T-helper 2 cell treated with Interferon-gamma antibody and Interleukin-4, amounts not matched to agents 5 μg/mL and 100 μg/mL, for 36 hours (primary cell): ENCODE results near the gene PRKAR1B.

Experiments used
- DNase-seq: peaks from one replicate; pipeline ENCODE4 v3.0.0; 2021; ENCODE audit warnings: low spot score
- H3K27ac Mint-ChIP-seq: one replicate; pipeline ENCODE4 v1.8.0; 2021; ENCODE audit warnings: mild to moderate bottlenecking, mixed read lengths
- H3K27me3 Mint-ChIP-seq: one replicate; pipeline ENCODE4 v1.8.0; 2021; ENCODE audit warnings: low read depth, mixed read lengths
- H3K36me3 Mint-ChIP-seq: one replicate; pipeline ENCODE4 v1.8.0; 2021; ENCODE audit warnings: low read depth, mixed read lengths
- H3K4me1 Mint-ChIP-seq: one replicate; pipeline ENCODE4 v1.8.0; 2021; ENCODE audit warnings: low read depth, mixed read lengths
- H3K4me3 Mint-ChIP-seq: one replicate; pipeline ENCODE4 v1.8.0; 2022; ENCODE audit warnings: mild to moderate bottlenecking, moderate library complexity, mixed read lengths
- H3K9me3 Mint-ChIP-seq: one replicate; pipeline ENCODE4 v1.8.0; 2021; ENCODE audit warnings: mixed read lengths

Gene PRKAR1B

DNA sequence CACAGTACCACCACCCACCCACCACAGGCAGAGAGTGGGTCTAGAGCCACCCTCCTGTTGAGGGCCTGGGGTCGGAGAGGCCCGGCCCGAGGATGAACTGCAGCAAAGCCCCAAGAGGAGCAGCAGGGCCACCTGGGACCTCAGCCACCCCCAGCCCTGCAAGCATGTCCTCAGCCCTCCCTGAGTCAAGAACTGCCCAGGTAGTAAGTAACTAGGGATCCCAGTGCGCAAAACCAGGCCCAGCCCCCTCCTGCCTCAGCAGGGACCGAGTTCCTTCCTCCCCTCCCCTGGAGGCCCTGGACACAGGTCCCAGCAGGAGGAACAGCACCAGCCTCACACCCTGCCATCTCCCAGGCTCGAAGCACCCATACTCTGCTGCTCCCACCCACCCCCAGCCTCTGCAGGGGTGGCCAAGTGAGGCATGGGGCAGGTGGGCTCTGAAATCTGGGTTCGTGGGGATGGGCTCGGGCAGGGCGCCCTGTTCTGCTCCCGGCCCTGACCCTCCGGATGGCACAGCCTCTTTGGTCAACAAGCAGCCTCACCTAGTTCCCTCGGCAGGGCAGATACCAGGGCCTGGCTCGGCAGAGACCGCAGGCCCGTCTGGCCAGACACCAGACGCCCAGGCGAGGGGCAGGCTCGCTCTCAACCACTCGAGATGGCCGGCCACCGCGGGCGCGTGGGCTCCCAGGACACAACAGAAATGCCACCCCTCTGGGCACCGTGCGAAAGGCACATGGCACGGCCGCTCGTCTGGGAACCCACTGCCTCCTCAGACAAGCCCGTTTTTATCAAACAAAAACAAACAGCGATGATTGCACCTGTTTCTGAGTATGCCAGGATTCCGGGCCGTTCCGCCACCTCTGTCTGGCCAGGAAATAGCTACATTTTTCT, 222.6 kb downstream of the PRKAR1B start:
- H3K4me1 Mint-ChIP-seq = no peaks in the 10 kb centered on the region
- H3K36me3 Mint-ChIP-seq = no peaks in the 10 kb centered on the region
- no peak for DNase-seq
- H3K4me3 Mint-ChIP-seq = no peak overlapping the region
- no peaks in the 10 kb centered on the region for H3K27me3 Mint-ChIP-seq
- no peaks in the 10 kb centered on the region for H3K9me3 Mint-ChIP-seq
- no peak overlapping the region for H3K27ac Mint-ChIP-seq

DNA sequence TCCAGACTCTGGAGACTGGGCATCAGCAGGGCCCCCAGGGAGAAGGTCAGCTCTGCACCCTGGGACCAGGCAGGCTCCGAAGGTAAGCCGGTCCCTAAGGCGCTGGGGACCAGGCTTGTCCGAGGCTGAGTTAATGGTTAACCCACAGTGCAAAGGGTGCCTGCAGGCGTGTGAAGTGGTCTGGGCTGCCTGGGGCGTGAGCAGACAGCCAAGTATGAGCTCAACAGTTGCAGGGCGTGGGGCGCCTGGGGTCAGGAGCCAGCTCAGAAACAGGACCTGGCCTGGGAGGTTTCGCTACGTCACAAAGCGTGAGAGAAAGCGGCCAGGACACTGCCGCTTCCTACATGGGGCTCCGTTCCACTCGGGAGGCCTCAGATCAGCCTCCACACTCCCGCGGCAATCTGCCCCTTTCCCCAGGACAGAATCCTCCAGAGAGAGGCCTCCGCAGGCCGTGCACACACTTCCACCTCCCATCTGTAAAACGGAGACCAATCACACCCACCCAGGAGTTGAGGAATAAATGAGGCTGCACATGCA, 223.4 kb downstream of the PRKAR1B start:
- Mint-ChIP-seq H3K36me3 (no peaks in the 10 kb centered on the region), H3K9me3 (no peaks in the 10 kb centered on the region), H3K27ac (no peak overlapping the region), H3K27me3 (no peaks in the 10 kb centered on the region), H3K4me3 (no peak overlapping the region), H3K4me1 (no peaks in the 10 kb centered on the region)
- no peak for DNase-seq

DNA sequence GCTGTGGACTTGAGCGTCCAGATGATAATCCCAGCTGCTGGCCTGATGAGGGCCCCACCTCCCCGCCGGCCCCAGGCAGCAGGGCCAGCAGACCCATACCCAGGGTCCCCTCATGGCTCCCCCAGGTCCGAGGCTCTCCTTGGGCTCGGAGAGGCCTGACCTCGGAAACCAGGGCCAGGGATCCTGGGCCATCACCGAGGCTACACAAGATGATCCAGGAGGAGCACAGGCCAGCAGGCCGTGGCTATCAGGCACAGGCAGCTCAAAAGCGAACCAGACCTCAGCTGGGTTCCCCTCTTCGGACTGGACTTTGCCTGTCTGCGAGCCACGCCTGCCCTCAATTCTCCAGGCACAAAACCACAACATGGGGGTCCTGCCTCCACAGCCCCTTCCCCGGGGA, 224.8 kb downstream of the PRKAR1B start:
- Mint-ChIP-seq H3K27ac (no peak overlapping the region), H3K4me3 (no peak overlapping the region), H3K4me1 (no peaks in the 10 kb centered on the region), H3K27me3 (no peaks in the 10 kb centered on the region), H3K36me3 (no peaks in the 10 kb centered on the region), H3K9me3 (no peaks in the 10 kb centered on the region)
- DNase-seq = no peak

DNA sequence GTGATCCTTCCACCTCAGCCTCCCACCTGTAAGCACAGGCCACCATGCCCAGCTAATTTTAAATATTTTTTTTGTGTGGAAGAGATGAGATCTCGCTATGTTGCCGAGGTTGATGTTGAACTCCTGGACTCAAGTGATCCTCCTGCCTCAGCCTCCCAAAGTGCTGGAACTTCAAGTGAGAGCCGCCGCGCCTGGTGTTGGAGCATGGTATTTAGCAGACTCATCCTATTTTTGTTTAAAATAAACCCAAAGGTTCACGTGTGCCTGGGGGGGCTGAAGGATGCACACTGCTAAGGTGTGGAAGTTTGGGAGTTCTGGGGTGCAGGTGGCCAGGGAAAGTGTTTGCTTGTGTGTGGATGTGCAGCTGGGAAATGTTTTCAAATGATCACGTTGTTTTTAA, 225.6 kb downstream of the PRKAR1B start:
- H3K27ac Mint-ChIP-seq = no peak overlapping the region
- no peaks in the 10 kb centered on the region for H3K9me3 Mint-ChIP-seq
- H3K36me3 Mint-ChIP-seq = no peaks in the 10 kb centered on the region
- H3K4me3 Mint-ChIP-seq = no peak overlapping the region
- no peaks in the 10 kb centered on the region for H3K4me1 Mint-ChIP-seq
- DNase-seq = no peak
- H3K27me3 Mint-ChIP-seq = no peaks in the 10 kb centered on the region

DNA sequence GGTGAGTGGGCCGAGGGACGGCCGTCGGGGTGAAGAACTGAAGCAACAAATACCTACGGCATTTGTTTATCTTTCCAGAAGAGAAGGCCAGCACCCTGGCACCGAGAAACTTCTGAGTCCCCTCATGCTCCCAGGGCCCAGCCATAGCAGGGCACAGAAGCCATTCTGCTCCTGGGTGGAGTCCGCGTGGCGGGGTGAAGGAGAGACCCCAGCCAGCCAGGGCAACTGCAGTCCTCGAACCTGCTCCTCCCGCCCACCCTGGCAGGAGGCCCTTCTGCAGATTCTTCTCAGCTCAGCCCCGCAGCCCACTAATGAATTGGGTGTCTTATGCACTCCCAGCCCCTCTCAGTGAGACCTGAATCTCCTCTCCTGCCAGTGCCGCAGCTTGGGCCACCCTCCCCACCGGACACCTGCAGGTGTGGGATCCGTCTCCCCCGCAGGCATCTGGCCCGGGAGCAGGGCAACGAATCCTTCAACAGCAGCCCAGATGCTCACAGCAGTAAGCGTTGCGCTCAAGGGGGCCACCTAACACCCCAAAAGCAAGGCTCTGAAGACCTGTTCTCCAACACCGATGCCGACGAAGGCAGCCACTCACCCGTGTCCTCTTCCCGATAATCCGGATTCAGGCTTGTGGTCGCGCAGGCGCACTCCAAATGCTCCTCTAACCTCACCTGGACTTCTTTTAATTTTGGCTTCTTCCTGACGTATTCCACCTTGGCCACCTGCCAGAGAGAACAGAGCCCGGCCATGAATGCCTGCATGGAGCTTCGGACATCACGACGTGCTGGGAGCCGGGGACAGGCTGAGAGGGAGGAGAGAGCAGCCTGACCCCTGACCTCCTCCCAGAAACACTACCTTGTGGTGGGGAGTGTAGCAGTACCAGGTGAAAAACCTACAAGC, 226.3 kb downstream of the PRKAR1B start:
- H3K4me3 Mint-ChIP-seq = no peak overlapping the region
- no peak for DNase-seq
- H3K27me3 Mint-ChIP-seq = no peaks in the 10 kb centered on the region
- H3K27ac Mint-ChIP-seq = no peak overlapping the region
- no peaks in the 10 kb centered on the region for H3K4me1 Mint-ChIP-seq
- no peaks in the 10 kb centered on the region for H3K9me3 Mint-ChIP-seq
- no peaks in the 10 kb centered on the region for H3K36me3 Mint-ChIP-seq

DNA sequence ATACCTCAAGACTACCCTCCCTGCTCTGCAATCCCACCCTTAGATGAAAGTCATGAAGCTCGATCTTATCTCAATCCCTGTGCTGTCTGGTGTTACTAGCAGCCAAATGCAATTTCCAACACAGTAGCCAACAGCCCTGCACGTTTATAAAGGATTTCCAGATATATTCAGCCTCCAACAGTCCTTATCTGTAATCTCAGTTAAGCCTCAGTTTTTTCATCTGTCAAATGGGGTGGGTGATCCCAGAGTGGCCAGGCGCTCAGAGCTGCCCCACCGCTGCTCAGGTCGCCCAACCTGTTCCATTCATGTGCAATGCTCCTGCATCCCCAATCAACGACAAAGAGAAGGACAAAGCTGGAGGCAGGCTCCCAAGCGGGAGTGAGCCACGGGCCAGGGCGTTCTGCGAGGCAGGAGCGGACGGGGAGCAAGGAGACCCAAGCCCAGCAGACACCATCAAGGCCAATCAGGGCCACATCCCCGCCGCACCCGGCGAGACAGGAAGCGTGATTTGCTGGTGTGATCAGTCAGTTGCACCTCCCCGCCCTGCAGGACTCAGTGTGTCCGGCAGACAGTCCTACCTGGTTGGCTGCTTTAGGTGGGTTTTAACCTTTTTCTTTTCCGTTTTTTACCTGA, 227.1 kb downstream of the PRKAR1B start:
- no peaks in the 10 kb centered on the region for H3K9me3 Mint-ChIP-seq
- no peaks in the 10 kb centered on the region for H3K4me1 Mint-ChIP-seq
- no peak overlapping the region for H3K27ac Mint-ChIP-seq
- no peaks in the 10 kb centered on the region for H3K27me3 Mint-ChIP-seq
- no peak overlapping the region for H3K4me3 Mint-ChIP-seq
- DNase-seq = no peak
- no peaks in the 10 kb centered on the region for H3K36me3 Mint-ChIP-seq
